Activated CD4-positive, alpha-beta memory T cell treated with anti-CD3 and anti-CD28 coated beads for 36 hours (primary cell): Measurements from ENCODE around the gene MRM3. TPM values are rescaled to one million over a fixed set of nuclear protein-coding genes. Genes with fewer than 3 reads are reported as not detected.

Source experiments
- CTCF ChIA-PET: fragments of 350-600 bp; sonication (Branson Sonifier 250); formaldehyde crosslinking; loops from one replicate; lab custom pipeline; 2021; ENCODE audit warnings: antibody characterized with exemption, inconsistent platforms; lab: Charles Lee
- POLR2A ChIA-PET: fragments of 350-600 bp; sonication (Branson Sonifier 250); formaldehyde crosslinking; loops from one replicate; lab custom pipeline; 2021; ENCODE audit warnings: antibody characterized with exemption; lab: Charles Lee
- DNase-seq: peaks from one replicate; pipeline ENCODE4 v3.0.0-alpha.2; 2020
- H3K27ac Mint-ChIP-seq: one replicate; pipeline ENCODE4 v1.8.0; 2021; ENCODE audit warnings: mixed read lengths
- H3K27me3 Mint-ChIP-seq: one replicate; pipeline ENCODE4 v1.8.0; 2021; ENCODE audit warnings: mixed read lengths
- H3K36me3 Mint-ChIP-seq: one replicate; pipeline ENCODE4 v1.8.0; 2021; ENCODE audit warnings: mixed read lengths
- H3K4me1 Mint-ChIP-seq: one replicate; pipeline ENCODE4 v1.8.0; 2021; ENCODE audit warnings: low read depth, mixed read lengths
- H3K4me3 Mint-ChIP-seq: one replicate; pipeline ENCODE4 v1.8.0; 2021; ENCODE audit warnings: mild to moderate bottlenecking, mixed read lengths
- H3K9me3 Mint-ChIP-seq: one replicate; pipeline ENCODE4 v1.8.0; 2021; ENCODE audit warnings: mixed read lengths
- intact Hi-C: fragments of 100-400 bp; cut with micrococcal nuclease; formaldehyde crosslinking; loops from one replicate; pipeline ENCODE4 v1.15.1; 2023
- total RNA-seq, 2 experiments: library from RNA; stranded (reverse); gene quantifications; one replicate each; pipeline ENCODE4 v1.2.3, GENCODE V29; 2021

Gene MRM3
- total RNA-seq = 10 to 100 TPM; 24.6 to 26.1 TPM

- no peaks in the 10 kb centered on the region for H3K27me3 Mint-ChIP-seq
- ChIA-PET POLR2A (interaction anchor here (1.3 to 1.8 kb wide), 5 partner anchors 9 to 215 kb away, joined by 3 to 12 read pairs (median 8); partner anchors contain the start of genes GEMIN4, NXN and TIMM22), CTCF (interaction anchor here (0.6 to 3.1 kb wide), 11 partner anchors 13 to 652 kb away, joined by 3 to 20 read pairs (median 3); partner anchors contain the start of genes GEMIN4, NXN and TIMM22)
- peak within 1 kb of the TSS; percentile 97 for H3K4me3 Mint-ChIP-seq
- H3K9me3 Mint-ChIP-seq = no peaks in the 10 kb centered on the region
- intact Hi-C loops = loop anchor here (1.0 to 10.0 kb wide), 4 partner anchors 31 to 214 kb away; partner anchors contain the start of gene VPS53
- peak; percentile 95 for DNase-seq
- H3K36me3 Mint-ChIP-seq = peaks cover 27% of the 10 kb centered on the region
- peaks cover 37% of the 10 kb centered on the region for H3K4me1 Mint-ChIP-seq
- H3K27ac Mint-ChIP-seq = peak within 1 kb of the TSS; percentile 93
Observed at GRCh38 chr17:781805-782731, at the start of gene MRM3, which contains the start of gene GLOD4. Gene MRM3 (plus strand): TSS chr17:782353. CDS start chr17:782379, 26 bp downstream. Gene GLOD4 (minus strand): TSS chr17:782280. CDS start chr17:782255, 25 bp downstream.

- intact Hi-C loops = no loop called here
- Mint-ChIP-seq H3K9me3 (no peaks in the 10 kb centered on the region), H3K27ac (no peak overlapping the region), H3K4me3 (peak overlapping the region; percentile 79), H3K27me3 (peaks cover 9% of the 10 kb centered on the region), H3K36me3 (peaks cover 13% of the 10 kb centered on the region), H3K4me1 (peaks cover 13% of the 10 kb centered on the region)
- ChIA-PET POLR2A (interaction anchor here (0.7 to 1.0 kb wide), 2 partner anchors 18 to 244 kb away, joined by 4 read pairs; no protein-coding TSS in a partner anchor), CTCF (interaction anchor here (0.7 to 0.9 kb wide), 2 partner anchors 18 to 321 kb away, joined by 3 to 5 read pairs; no protein-coding TSS in a partner anchor)
- peak; percentile 62 for DNase-seq
Observed at GRCh38 chr17:732902-733720, 49.0 kb upstream of the MRM3 start.

DNA sequence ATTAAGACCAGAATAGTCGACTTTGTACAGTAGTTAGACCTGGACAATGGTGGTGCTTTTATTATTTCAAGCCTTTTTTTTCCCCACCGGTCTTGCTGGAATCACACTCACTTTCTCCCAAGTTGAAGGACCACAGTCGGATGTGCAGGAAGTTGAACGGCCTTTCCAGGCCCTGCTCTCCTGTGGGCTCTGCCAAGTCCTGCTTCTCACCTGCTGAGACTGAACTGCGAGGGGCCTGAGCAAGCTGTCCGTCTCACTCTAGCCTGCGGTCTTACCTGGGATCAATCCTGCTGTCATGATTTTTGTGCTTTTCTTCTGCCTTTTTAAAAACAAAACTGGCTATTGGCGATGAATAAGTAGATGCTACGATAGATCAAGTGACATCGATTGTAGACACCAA is 48.4 kb upstream of the MRM3 start:
- peaks cover 9% of the 10 kb centered on the region for H3K27me3 Mint-ChIP-seq
- no peaks in the 10 kb centered on the region for H3K9me3 Mint-ChIP-seq
- ChIA-PET POLR2A (interaction anchor here (1.0 kb wide), 1 partner anchor 17 kb away, joined by 4 read pairs; no protein-coding TSS in a partner anchor), CTCF (interaction anchor here (0.5 to 0.7 kb wide), 2 partner anchors 18 to 263 kb away, joined by 3 to 5 read pairs; partner anchors contain the start of gene TIMM22)
- H3K4me3 Mint-ChIP-seq = peak overlapping the region; percentile 79
- no peak for DNase-seq
- H3K4me1 Mint-ChIP-seq = peaks cover 13% of the 10 kb centered on the region
- H3K27ac Mint-ChIP-seq = no peak overlapping the region
- intact Hi-C loops = no loop called here
- H3K36me3 Mint-ChIP-seq = peaks cover 15% of the 10 kb centered on the region

GRCh38 chr17:737561-738113 is 44.5 kb upstream of the MRM3 start:
- POLR2A ChIA-PET = interaction anchor here (0.6 kb wide), 1 partner anchor 510 kb away, joined by 3 read pairs; no protein-coding TSS in a partner anchor

DNA sequence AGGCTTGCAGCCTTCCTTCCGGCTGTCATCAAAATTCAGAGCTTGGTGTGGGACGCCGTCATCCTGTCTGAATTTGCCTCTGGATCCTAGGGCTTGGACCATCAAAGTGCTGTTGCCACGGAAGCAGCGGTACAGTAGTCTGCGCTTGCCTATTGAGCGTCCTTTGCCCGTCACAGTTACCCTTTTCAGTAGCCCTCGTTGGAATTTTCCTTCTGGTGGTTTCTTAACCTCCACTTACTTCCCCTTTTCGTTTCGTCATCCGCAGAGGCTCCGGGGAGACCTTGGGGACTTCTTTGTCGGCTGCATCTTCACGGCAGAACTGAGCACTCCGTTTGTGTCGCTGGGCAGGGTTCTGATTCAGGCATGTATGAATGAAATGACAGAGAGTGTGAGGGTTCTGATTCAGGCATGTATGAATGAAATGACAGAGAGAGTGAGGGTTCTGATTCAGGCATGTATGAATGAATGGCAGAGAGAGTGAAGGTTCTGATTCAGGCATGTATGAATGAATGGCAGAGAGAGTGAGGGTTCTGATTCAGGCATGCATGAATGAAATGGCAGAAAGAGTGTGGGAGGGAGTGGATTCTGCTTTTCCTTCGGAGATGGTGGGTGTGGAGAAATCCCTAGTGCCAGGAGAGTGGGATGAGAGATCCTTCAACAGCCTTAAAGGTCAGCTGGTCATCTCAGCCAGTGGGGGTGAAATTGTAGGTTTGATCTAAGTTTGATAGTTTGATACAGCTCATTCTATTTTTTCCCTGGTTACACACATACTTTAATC is 41.7 kb upstream of the MRM3 start:
- H3K36me3 Mint-ChIP-seq = peaks cover 31% of the 10 kb centered on the region
- peaks cover 12% of the 10 kb centered on the region for H3K4me1 Mint-ChIP-seq
- ChIA-PET CTCF (interaction anchor here (0.7 kb wide), 1 partner anchor 240 kb away, joined by 4 read pairs; no protein-coding TSS in a partner anchor), POLR2A (interaction anchor here (0.6 kb wide), 1 partner anchor 25 kb away, joined by 3 read pairs; no protein-coding TSS in a partner anchor)
- peak; percentile 69 for DNase-seq
- H3K27me3 Mint-ChIP-seq = no peaks in the 10 kb centered on the region
- H3K4me3 Mint-ChIP-seq = no peak overlapping the region
- H3K9me3 Mint-ChIP-seq = no peaks in the 10 kb centered on the region
- intact Hi-C loops = no loop called here
- peak overlapping the region; percentile 67 for H3K27ac Mint-ChIP-seq

More at GRCh38 chr17:737561-738113, 44.5 kb upstream of the MRM3 start:
- H3K4me1 Mint-ChIP-seq = peaks cover 23% of the 10 kb centered on the region
- CTCF ChIA-PET = interaction anchor here (0.9 kb wide), 1 partner anchor 37 kb away, joined by 3 read pairs; no protein-coding TSS in a partner anchor
- H3K36me3 Mint-ChIP-seq = peaks cover 29% of the 10 kb centered on the region
- no peaks in the 10 kb centered on the region for H3K27me3 Mint-ChIP-seq
- H3K9me3 Mint-ChIP-seq = no peaks in the 10 kb centered on the region
- intact Hi-C loops = no loop called here
- no peak overlapping the region for H3K27ac Mint-ChIP-seq
- no peak for DNase-seq
- H3K4me3 Mint-ChIP-seq = no peak overlapping the region

GRCh38 chr17:742147-742793 is 39.9 kb upstream of the MRM3 start:
- Mint-ChIP-seq H3K27me3 (no peaks in the 10 kb centered on the region), H3K36me3 (peaks cover 45% of the 10 kb centered on the region), H3K27ac (no peak overlapping the region), H3K4me1 (peaks cover 12% of the 10 kb centered on the region), H3K9me3 (no peaks in the 10 kb centered on the region), H3K4me3 (no peak overlapping the region)
- ChIA-PET POLR2A (interaction anchor here (1.2 kb wide), 1 partner anchor 9 kb away, joined by 5 read pairs; no protein-coding TSS in a partner anchor), CTCF (no interaction called here)
- intact Hi-C loops = no loop called here
- no peak for DNase-seq

DNA sequence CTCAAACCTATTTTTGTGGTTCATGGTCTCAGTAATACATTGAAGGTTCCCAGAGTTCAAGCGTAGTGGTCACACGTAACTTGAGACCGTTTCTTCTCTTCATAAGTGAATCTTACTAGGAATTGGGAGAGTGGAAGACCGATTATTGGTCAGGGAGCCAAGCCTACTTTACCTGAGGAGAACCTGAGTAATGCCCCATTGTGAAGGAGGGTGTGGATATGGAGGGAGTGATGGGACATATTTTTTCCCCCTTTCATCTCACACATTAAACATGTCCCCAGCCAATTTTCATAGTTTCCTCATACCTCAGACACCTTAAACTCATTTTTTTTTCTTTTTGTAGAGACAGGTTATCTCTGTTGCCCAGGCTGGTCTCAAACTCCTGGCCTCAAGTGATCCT is 39.0 kb upstream of the MRM3 start:
- POLR2A ChIA-PET = no interaction called here
- intact Hi-C loops = no loop called here
- no peak overlapping the region for H3K27ac Mint-ChIP-seq
- peaks cover 15% of the 10 kb centered on the region for H3K4me1 Mint-ChIP-seq
- no peaks in the 10 kb centered on the region for H3K27me3 Mint-ChIP-seq
- no peak overlapping the region for H3K4me3 Mint-ChIP-seq
- no peak for DNase-seq
- H3K9me3 Mint-ChIP-seq = no peaks in the 10 kb centered on the region
- CTCF ChIA-PET = no interaction called here
- H3K36me3 Mint-ChIP-seq = peaks cover 49% of the 10 kb centered on the region

- H3K36me3 Mint-ChIP-seq = peaks cover 53% of the 10 kb centered on the region
- DNase-seq = no peak
- ChIA-PET CTCF (no interaction called here), POLR2A (no interaction called here)
- H3K9me3 Mint-ChIP-seq = no peaks in the 10 kb centered on the region
- no peaks in the 10 kb centered on the region for H3K27me3 Mint-ChIP-seq
- H3K4me3 Mint-ChIP-seq = no peak overlapping the region
- peaks cover 25% of the 10 kb centered on the region for H3K4me1 Mint-ChIP-seq
- no peak overlapping the region for H3K27ac Mint-ChIP-seq
- intact Hi-C loops = no loop called here
Observed at GRCh38 chr17:744937-745336, 37.2 kb upstream of the MRM3 start.

- H3K36me3 Mint-ChIP-seq = peaks cover 50% of the 10 kb centered on the region
- POLR2A ChIA-PET = no interaction called here
- no peaks in the 10 kb centered on the region for H3K9me3 Mint-ChIP-seq
- CTCF ChIA-PET = interaction anchor here (1.3 kb wide), 1 partner anchor 236 kb away, joined by 3 read pairs; no protein-coding TSS in a partner anchor
- no peak for DNase-seq
- no peak overlapping the region for H3K27ac Mint-ChIP-seq
- no peak overlapping the region for H3K4me3 Mint-ChIP-seq
- intact Hi-C loops = no loop called here
- no peaks in the 10 kb centered on the region for H3K27me3 Mint-ChIP-seq
- H3K4me1 Mint-ChIP-seq = peaks cover 26% of the 10 kb centered on the region
Observed at GRCh38 chr17:745406-745805, 36.7 kb upstream of the MRM3 start.

DNA sequence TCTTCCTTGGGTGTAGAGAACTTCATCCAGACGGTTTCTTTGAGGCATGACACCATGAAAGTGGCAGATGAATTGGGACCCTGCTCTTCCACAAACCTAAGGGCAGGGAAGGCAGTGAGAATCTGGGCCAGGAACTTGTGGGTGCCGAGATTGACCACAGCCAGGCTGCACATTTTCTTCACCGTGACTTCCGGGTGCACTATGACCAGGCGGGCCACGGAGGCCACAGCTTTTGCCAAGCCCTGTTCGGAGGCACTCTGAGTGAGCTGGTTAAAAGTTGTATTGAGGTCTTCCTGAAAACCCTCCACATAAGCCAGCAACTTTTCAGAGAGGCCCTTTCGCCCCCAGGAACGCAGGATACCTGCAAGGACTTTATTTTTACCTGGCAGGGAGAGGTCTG is 36.0 kb upstream of the MRM3 start:
- ChIA-PET CTCF (interaction anchor here (1.3 kb wide), 1 partner anchor 235 kb away, joined by 3 read pairs; no protein-coding TSS in a partner anchor), POLR2A (no interaction called here)
- no peaks in the 10 kb centered on the region for H3K27me3 Mint-ChIP-seq
- no peak for DNase-seq
- H3K4me1 Mint-ChIP-seq = peaks cover 25% of the 10 kb centered on the region
- no peak overlapping the region for H3K27ac Mint-ChIP-seq
- no peak overlapping the region for H3K4me3 Mint-ChIP-seq
- peaks cover 45% of the 10 kb centered on the region for H3K36me3 Mint-ChIP-seq
- H3K9me3 Mint-ChIP-seq = no peaks in the 10 kb centered on the region
- intact Hi-C loops = no loop called here
